ENCODE measurements around the gene ST3GAL3.

ST3GAL3 gene

GRCh38 chr1:43947061-43947873 is 239.9 kb downstream of the ST3GAL3 start:
- no peak for DNase-seq

GRCh38 chr1:43947874-43948437 is 240.6 kb downstream of the ST3GAL3 start:
- DNase-seq = no peak

GRCh38 chr1:43949678-43950077 is 242.3 kb downstream of the ST3GAL3 start:
- no peak for DNase-seq

- DNase-seq = no peak
These were observed 244.0 kb downstream of the ST3GAL3 start for GRCh38 chr1:43951021-43951985.

- no peak for DNase-seq
These were observed 245.5 kb downstream of the ST3GAL3 start for GRCh38 chr1:43952731-43953346.

- DNase-seq = no peak
These were observed 246.0 kb downstream of the ST3GAL3 start for GRCh38 chr1:43953361-43953760.

- DNase-seq = no peak
These were observed 246.7 kb downstream of the ST3GAL3 start for GRCh38 chr1:43954036-43954435.

- no peak for DNase-seq
These were observed 248.9 kb downstream of the ST3GAL3 start for GRCh38 chr1:43956234-43956633.

GRCh38 chr1:43957407-43958040 is 250.2 kb downstream of the ST3GAL3 start:
- DNase-seq = no peak

- no peak for DNase-seq
These were observed 251.3 kb downstream of the ST3GAL3 start for GRCh38 chr1:43958351-43959255.

GRCh38 chr1:43960798-43961197 is 253.5 kb downstream of the ST3GAL3 start:
- no peak for DNase-seq

GRCh38 chr1:43961692-43962091 is 254.4 kb downstream of the ST3GAL3 start:
- DNase-seq = no peak

GRCh38 chr1:43962324-43962723 is 255.0 kb downstream of the ST3GAL3 start:
- DNase-seq = no peak

GRCh38 chr1:43963006-43963405 is 255.7 kb downstream of the ST3GAL3 start:
- no peak for DNase-seq

- DNase-seq = no peak
These were observed 256.6 kb downstream of the ST3GAL3 start for GRCh38 chr1:43963890-43964289.

GRCh38 chr1:43965316-43965715 is 258.0 kb downstream of the ST3GAL3 start:
- DNase-seq = no peak

GRCh38 chr1:43968348-43968948 is 261.1 kb downstream of the ST3GAL3 start:
- DNase-seq = no peak

- DNase-seq = no peak
These were observed 262.0 kb downstream of the ST3GAL3 start for GRCh38 chr1:43969416-43969745.

GRCh38 chr1:43969746-43970466 is 262.6 kb downstream of the ST3GAL3 start, which contains the start of gene DPH2:
Gene DPH2, plus strand, starts transcription at chr1:43970010. Its CDS starts 166 bp downstream, at chr1:43970176.
- peak; percentile 76 for DNase-seq

- no peak for DNase-seq
These were observed 263.2 kb downstream of the ST3GAL3 start for GRCh38 chr1:43970502-43970901.
